Measurements from ENCODE around the gene SLC22A1. TPM values are rescaled to one million over a fixed set of nuclear protein-coding genes. Genes with fewer than 3 reads are reported as not detected.

Gene SLC22A1
- polyA plus RNA-seq, 1 donor from 2014 or later, result 0.71 TPM

DNA sequence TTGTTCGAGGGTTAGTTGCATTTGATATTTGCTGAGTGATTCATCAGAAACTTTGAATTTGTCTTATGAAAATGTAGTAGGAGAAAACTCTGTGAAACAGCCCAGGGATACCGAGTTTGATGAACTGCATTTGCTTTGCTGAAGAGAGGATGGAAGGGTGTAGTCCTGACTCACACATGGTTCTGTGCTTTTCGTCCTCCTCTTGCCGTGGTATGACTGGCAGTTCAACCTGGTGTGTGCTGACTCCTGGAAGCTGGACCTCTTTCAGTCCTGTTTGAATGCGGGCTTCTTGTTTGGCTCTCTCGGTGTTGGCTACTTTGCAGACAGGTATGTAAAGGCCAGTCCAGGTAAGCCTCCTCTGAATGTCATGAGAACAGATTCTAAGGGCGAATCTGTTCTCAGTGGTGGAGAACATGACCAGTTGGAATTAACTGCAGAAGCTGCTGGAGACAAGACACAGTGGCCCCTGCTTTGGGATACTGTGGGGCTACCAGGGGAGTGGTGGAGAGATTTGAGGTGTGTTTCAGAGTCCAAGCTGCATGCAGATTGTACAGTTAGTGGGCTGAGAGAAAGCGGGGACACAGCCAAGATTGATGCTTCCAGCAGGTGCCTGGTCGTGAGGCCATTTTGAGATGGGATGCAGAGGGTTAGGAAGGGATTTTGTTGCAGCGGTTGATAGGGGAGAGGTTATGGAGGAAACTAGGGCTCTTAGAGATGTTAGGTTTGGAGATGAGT is 8.4 kb downstream of the SLC22A1 start:
- no peak overlapping the region for H3K9ac ChIP-seq (ENCODE audit: low read length)
- no peaks in the 10 kb centered on the region for H3K9me2 ChIP-seq (ENCODE audit: insufficient read depth, low read length)
- no peaks in the 10 kb centered on the region for H3F3A ChIP-seq (ENCODE audit: insufficient read depth, low read length, poor library complexity, severe bottlenecking)
- H3K4me3 ChIP-seq (ENCODE audit: low read length), result no peak overlapping the region
- no peaks in the 10 kb centered on the region for H3K36me3 ChIP-seq (ENCODE audit: insufficient read depth, low read length)
- H3K9me3 ChIP-seq (ENCODE audit: low read length), result no peaks in the 10 kb centered on the region
- H3K27me3 ChIP-seq (ENCODE audit: insufficient read depth, low read depth, low read length), result no peaks in the 10 kb centered on the region
- H3K79me2 ChIP-seq (replicated peaks; ENCODE audit: insufficient read depth, low read length), result no peaks in the 10 kb centered on the region
- no peaks in the 10 kb centered on the region for H4K20me1 ChIP-seq (ENCODE audit: insufficient read depth)
- H3K4me2 ChIP-seq (ENCODE audit: low read length), result no peak overlapping the region
- no peak overlapping the region for H2AFZ ChIP-seq (ENCODE audit: low read depth, low read length)
- no peak for TF ChIP-seq POLR2AphosphoS5 (IDR thresholded peaks at IDR 0.05)
- TF ChIP-seq, protein P1, sequence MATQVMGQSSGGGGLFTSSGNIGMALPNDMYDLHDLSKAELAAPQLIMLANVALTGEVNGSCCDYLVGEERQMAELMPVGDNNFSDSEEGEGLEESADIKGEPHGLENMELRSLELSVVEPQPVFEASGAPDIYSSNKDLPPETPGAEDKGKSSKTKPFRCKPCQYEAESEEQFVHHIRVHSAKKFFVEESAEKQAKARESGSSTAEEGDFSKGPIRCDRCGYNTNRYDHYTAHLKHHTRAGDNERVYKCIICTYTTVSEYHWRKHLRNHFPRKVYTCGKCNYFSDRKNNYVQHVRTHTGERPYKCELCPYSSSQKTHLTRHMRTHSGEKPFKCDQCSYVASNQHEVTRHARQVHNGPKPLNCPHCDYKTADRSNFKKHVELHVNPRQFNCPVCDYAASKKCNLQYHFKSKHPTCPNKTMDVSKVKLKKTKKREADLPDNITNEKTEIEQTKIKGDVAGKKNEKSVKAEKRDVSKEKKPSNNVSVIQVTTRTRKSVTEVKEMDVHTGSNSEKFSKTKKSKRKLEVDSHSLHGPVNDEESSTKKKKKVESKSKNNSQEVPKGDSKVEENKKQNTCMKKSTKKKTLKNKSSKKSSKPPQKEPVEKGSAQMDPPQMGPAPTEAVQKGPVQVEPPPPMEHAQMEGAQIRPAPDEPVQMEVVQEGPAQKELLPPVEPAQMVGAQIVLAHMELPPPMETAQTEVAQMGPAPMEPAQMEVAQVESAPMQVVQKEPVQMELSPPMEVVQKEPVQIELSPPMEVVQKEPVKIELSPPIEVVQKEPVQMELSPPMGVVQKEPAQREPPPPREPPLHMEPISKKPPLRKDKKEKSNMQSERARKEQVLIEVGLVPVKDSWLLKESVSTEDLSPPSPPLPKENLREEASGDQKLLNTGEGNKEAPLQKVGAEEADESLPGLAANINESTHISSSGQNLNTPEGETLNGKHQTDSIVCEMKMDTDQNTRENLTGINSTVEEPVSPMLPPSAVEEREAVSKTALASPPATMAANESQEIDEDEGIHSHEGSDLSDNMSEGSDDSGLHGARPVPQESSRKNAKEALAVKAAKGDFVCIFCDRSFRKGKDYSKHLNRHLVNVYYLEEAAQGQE (IDR thresholded peaks at IDR 0.05; ENCODE audit: borderline replicate concordance), result no peak
- no peak overlapping the region for H3K27ac ChIP-seq (ENCODE audit: low read length)

DNA sequence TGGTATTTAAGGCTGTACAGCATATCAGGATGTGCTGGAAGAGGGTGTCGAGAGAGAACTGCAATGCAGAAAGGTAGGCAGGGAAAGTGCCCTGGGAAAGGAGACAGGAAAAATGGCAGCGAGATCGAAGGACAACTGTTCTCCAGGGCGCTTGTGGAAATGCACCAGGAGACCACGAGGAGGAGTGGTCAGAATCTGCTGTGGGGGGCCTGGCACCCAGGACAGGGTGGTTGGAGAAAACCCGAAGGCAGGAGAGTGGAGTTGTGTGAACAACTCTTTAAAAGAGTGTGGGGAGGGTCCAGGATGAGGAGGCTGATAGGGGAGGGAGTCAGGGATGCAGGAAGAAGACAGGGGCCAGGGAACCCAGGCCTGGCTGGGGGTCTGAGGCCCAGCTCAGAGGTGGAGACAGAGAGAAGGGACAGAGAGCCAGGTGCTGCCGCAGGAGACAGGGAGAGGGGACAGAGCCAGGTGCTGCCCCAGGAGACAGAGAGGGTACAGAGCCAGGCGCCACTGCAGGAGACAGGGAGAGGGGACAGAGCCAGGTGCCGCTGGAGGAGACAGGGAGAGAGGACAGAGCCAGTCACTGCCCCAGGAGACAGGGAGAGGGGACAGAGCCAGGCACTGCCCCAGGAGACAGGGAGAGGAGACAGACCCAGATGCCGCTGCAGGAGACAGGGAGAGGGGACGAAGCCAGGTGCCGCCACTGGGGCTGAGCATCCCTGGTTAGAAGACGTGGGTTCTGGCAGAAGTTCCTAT is 9.3 kb downstream of the SLC22A1 start:
- Histone ChIP-seq H3K9me2 (ENCODE audit: insufficient read depth, low read length) (no peaks in the 10 kb centered on the region), H3K27me3 (ENCODE audit: insufficient read depth, low read depth, low read length) (no peaks in the 10 kb centered on the region), H3K79me2 (replicated peaks; ENCODE audit: insufficient read depth, low read length) (no peaks in the 10 kb centered on the region), H4K20me1 (ENCODE audit: insufficient read depth) (no peaks in the 10 kb centered on the region), H3K4me2 (ENCODE audit: low read length) (no peak overlapping the region), H3K9ac (ENCODE audit: low read length) (no peak overlapping the region), H2AFZ (ENCODE audit: low read depth, low read length) (no peak overlapping the region), H3K4me3 (ENCODE audit: low read length) (no peak overlapping the region), H3F3A (ENCODE audit: insufficient read depth, low read length, poor library complexity, severe bottlenecking) (no peaks in the 10 kb centered on the region), H3K36me3 (ENCODE audit: insufficient read depth, low read length) (no peaks in the 10 kb centered on the region), H3K27ac (ENCODE audit: low read length) (no peak overlapping the region), H3K9me3 (ENCODE audit: low read length) (no peaks in the 10 kb centered on the region)
- TF ChIP-seq, protein P2, sequence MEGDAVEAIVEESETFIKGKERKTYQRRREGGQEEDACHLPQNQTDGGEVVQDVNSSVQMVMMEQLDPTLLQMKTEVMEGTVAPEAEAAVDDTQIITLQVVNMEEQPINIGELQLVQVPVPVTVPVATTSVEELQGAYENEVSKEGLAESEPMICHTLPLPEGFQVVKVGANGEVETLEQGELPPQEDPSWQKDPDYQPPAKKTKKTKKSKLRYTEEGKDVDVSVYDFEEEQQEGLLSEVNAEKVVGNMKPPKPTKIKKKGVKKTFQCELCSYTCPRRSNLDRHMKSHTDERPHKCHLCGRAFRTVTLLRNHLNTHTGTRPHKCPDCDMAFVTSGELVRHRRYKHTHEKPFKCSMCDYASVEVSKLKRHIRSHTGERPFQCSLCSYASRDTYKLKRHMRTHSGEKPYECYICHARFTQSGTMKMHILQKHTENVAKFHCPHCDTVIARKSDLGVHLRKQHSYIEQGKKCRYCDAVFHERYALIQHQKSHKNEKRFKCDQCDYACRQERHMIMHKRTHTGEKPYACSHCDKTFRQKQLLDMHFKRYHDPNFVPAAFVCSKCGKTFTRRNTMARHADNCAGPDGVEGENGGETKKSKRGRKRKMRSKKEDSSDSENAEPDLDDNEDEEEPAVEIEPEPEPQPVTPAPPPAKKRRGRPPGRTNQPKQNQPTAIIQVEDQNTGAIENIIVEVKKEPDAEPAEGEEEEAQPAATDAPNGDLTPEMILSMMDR (IDR thresholded peaks at IDR 0.05; ENCODE audit: poor library complexity, severe bottlenecking), result no peak
- TF ChIP-seq TAF1 (IDR thresholded peaks at IDR 0.05; ENCODE audit: low read depth) (no peak), SMC3 (conservative IDR thresholded peaks at IDR 0.05; ENCODE audit: poor library complexity) (no peak), EZH2 (IDR thresholded peaks at IDR 0.05; ENCODE audit: borderline replicate concordance, insufficient read depth, low read length, poor library complexity, severe bottlenecking) (no peak), MXI1 (conservative IDR thresholded peaks at IDR 0.05; ENCODE audit: poor library complexity, severe bottlenecking) (no peak), RAD21 (conservative IDR thresholded peaks at IDR 0.05) (no peak), POLR2AphosphoS5 (IDR thresholded peaks at IDR 0.05) (no peak), EP300 (conservative IDR thresholded peaks at IDR 0.05; ENCODE audit: poor library complexity, severe bottlenecking) (no peak)
- TF ChIP-seq, protein P1 (IDR thresholded peaks at IDR 0.05; ENCODE audit: borderline replicate concordance), result no peak
